ENCODE measurements around the gene ALDOA. TPM values are rescaled to one million over a fixed set of nuclear protein-coding genes. Genes with fewer than 3 reads are reported as not detected.
"Not testable (repeated sequence)": the region's sequence is repeated elsewhere in the genome, so short reads cannot be mapped to it uniquely, and the experiment has no call there.

The ALDOA gene
- total RNA-seq: 1,849 TPM

GRCh38 chr16:30065102-30065942, at the start of gene ALDOA:
Gene ALDOA (plus strand): TSS chr16:30065760. CDS start chr16:30066898, 1,138 bp downstream.
- peak; percentile 99 for DNase-seq

GRCh38 chr16:30016555-30017276, 48.8 kb upstream of the ALDOA start:
- no peak for DNase-seq

GRCh38 chr16:30017277-30017656, 48.3 kb upstream of the ALDOA start:
- no peak for DNase-seq

DNA sequence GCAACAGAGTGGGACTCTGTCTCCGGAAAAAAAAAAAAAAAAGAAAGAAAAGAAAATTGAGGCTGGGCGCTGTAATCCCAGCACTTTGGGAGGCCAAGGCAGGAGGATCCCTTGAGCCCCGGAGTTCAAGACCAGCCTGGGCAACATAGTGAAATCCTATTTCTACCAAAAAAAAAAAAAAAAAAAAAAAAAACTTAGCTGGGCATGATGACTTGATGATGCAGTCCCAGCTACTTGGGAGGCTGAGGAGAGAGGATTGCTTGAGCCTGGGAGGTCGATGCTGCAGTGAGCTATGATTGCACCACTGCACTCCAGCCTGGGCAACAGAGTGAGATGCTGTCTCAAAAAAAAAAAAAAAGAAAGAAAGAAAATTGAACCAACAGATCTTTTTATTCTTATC, 47.6 kb upstream of the ALDOA start:
- not testable (repeated sequence) for DNase-seq

- no peak for DNase-seq
These were observed 46.8 kb upstream of the ALDOA start for GRCh38 chr16:30018731-30019158.

- no peak for DNase-seq
These were observed 42.7 kb upstream of the ALDOA start, which contains the start of gene C16orf92 for GRCh38 chr16:30022887-30023286. Gene C16orf92 (plus strand): TSS chr16:30023198. CDS start chr16:30023341, 143 bp downstream.

GRCh38 chr16:30023586-30023985, 42.0 kb upstream of the ALDOA start:
- no peak for DNase-seq

GRCh38 chr16:30024451-30024850, 41.1 kb upstream of the ALDOA start:
- DNase-seq: no peak

GRCh38 chr16:30025156-30025555, 40.4 kb upstream of the ALDOA start:
- no peak for DNase-seq

DNA sequence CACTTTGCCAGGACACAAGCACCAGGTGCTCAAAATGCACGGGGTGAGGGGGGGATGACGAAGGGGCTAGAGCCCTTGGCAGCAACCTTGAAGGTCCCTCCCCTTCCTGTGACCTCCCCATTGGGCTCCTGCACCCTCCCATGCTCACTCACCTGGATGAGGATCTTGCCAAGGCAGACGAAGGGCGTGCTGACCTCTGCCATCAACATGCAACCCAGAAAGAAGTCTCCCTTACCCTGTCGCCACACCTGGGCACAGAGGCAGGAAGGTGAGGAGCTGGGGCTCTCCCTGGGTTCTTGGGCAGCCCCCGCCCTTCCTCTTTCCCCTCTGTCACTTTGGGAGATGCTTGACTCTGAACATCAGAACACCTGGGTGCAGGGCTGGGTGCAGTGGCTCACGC, 40.0 kb upstream of the ALDOA start:
- DNase-seq: no peak

DNA sequence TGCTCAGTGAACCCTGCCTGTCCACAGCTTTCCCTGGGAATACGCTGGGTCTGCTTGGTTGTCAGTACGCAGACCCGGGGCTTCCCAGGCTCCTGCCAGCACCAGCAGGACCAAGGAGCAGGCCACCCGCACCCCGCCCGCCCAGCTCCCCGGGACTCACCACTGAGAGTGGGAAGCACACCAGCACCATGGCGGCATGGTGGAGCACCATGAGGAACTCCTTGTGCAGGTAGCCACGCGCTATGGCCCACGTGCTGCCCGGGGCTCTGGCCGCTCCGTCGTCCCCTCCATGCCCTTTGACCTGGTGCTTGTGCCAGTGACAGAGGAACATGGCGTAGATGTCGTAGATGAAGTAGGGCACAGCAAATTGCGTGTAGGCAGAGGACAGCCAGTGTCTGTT, 39.1 kb upstream of the ALDOA start:
- no peak for DNase-seq

GRCh38 chr16:30027588-30028437, 37.7 kb upstream of the ALDOA start:
- no peak for DNase-seq

- DNase-seq: peak; percentile 79
These were observed 37.0 kb upstream of the ALDOA start for GRCh38 chr16:30028438-30029076.

GRCh38 chr16:30030011-30030685, 35.4 kb upstream of the ALDOA start:
- DNase-seq: no peak

GRCh38 chr16:30030841-30031413, 34.6 kb upstream of the ALDOA start, which contains the start of gene TLCD3B:
Gene TLCD3B (minus strand): TSS chr16:30031271. CDS start chr16:30030527, 744 bp downstream.
- no peak for DNase-seq

DNA sequence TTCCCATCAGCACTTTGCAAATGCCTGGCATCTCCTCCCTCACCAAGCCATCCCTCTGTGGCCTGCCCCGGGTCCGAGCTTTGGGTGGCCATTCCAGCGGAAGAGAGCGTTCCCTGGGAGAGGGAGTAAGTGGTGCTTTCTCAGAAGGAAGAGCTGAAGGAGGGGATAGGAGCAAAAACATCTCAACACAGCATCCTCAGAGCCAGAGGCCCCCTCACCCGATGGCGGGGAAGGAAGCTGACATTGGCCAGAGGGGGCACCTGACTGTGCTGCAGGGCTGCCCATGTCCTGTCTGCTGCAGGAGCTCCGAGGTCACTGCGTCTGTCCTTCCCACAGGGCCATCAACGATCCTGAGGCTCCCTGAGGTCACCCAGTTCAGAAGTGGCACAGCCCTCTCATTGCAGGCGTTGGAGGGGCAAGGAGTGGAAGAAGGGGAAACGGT, 34.1 kb upstream of the ALDOA start:
- no peak for DNase-seq

- peak; percentile 77 for DNase-seq
These were observed 33.3 kb upstream of the ALDOA start for GRCh38 chr16:30032083-30032819.

- DNase-seq: no peak
These were observed 32.3 kb upstream of the ALDOA start for GRCh38 chr16:30033270-30033669.

DNA sequence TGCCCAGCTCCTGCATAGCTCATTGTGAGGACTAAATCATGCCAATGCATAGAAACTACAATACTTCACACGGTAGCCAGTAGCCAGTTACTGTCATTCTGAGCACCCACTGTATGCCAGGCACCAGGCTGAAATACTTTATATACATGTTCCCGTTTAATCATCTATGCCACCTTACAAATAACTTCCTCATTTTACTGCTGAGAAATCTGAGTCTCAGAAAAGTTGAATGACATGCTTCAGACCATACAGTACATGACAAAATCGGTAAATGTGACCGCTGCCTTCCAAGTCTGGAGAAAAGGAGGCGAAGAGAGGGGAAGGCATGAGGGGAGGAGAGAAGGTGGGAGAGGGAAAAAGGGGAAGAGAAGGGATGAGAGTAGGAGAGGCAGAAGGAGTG, 25.3 kb upstream of the ALDOA start:
- no peak for DNase-seq

GRCh38 chr16:30040690-30041089, 24.9 kb upstream of the ALDOA start:
- DNase-seq: not testable (repeated sequence)

Measured in tongue (tissue), 2 donors.